Lower lobe of right lung (tissue), 2 donors: Measurements from ENCODE around the gene INPP4B. TPM values are rescaled to one million over a fixed set of nuclear protein-coding genes. Genes with fewer than 3 reads are reported as not detected.

Source experiments
- ATAC-seq, 2 donors: fragments of 200-7000 bp; cut with Tn5 transposase; one replicate each; pipeline ENCODE4 v1.9.1; 2020 to 2022; ENCODE audit warnings: mild to moderate bottlenecking in 2 of 2, moderate library complexity in 2 of 2
- DNase-seq: peaks from one replicate; pipeline ENCODE4 v3.0.0-alpha.2; 2020
- H3K27ac ChIP-seq: fragments of 200-600 bp; one replicate; pipeline ENCODE4 v1.8.0; 2022
- H3K27me3 ChIP-seq: fragments of 200-600 bp; one replicate; pipeline ENCODE4 v1.8.0; 2022; ENCODE audit warnings: low read depth
- H3K36me3 ChIP-seq: fragments of 200-600 bp; one replicate; pipeline ENCODE4 v1.8.0; 2022; ENCODE audit warnings: mild to moderate bottlenecking
- H3K4me1 ChIP-seq: fragments of 200-600 bp; one replicate; pipeline ENCODE4 v1.8.0; 2022
- H3K4me3 ChIP-seq: fragments of 200-600 bp; one replicate; pipeline ENCODE4 v1.8.0; 2022; ENCODE audit warnings: mild to moderate bottlenecking
- H3K9me3 ChIP-seq: fragments of 200-600 bp; one replicate; pipeline ENCODE4 v1.8.0; 2022
- intact Hi-C: fragments of 100-400 bp; cut with DNase I; formaldehyde crosslinking; loops from one replicate; pipeline ENCODE4 v1.11.0; 2022
- total RNA-seq: library from RNA; stranded (reverse); fragmentation: NEBNext Ultra II Directional; extraction: Animal tissue kit (Norgen Biotek cat#: 25700); gene quantifications from one replicate; pipeline ENCODE4 v1.2.1, GENCODE V29; 2021
- TF ChIP-seq, protein P1 (sequence below): fragments of 200-600 bp; IDR thresholded peaks from one replicate; pipeline ENCODE4 v1.8.0; 2022; ENCODE audit warnings: antibody characterized with exemption, mild to moderate bottlenecking
- donor health status: DM: no; HTN: yes; CAD: no; lungs with severe emphysema.

The INPP4B gene
- total RNA-seq, 1 donor from 2014 or later = 12.1 TPM

DNA sequence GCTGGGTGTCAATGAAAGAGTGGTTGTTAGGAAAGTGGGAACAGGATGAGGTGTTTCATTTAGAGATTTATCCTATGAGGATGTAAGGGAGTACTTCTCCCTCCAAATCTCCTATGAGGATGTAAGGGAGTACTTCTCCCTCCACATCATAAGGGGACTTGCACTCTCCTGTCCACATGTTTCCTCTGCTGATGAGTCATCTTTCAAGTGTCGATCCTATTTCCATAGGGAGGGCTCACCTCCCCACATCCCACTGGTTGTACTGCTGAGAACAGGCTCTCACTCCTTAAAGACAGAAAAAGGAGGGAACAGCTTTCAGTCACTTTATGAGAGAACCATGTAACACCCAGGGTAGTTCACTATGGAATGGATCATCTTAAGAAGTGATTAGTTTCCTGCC, 65.0 kb downstream of the INPP4B start:
- ATAC-seq (no peak), DNase-seq (no peak)
- Histone ChIP-seq H3K9me3 (no peaks in the 10 kb centered on the region), H3K27me3 (no peaks in the 10 kb centered on the region), H3K36me3 (no peaks in the 10 kb centered on the region), H3K4me3 (no peak overlapping the region), H3K4me1 (no peaks in the 10 kb centered on the region), H3K27ac (no peak overlapping the region)
- intact Hi-C loops = no loop called here
- TF ChIP-seq, protein P1, sequence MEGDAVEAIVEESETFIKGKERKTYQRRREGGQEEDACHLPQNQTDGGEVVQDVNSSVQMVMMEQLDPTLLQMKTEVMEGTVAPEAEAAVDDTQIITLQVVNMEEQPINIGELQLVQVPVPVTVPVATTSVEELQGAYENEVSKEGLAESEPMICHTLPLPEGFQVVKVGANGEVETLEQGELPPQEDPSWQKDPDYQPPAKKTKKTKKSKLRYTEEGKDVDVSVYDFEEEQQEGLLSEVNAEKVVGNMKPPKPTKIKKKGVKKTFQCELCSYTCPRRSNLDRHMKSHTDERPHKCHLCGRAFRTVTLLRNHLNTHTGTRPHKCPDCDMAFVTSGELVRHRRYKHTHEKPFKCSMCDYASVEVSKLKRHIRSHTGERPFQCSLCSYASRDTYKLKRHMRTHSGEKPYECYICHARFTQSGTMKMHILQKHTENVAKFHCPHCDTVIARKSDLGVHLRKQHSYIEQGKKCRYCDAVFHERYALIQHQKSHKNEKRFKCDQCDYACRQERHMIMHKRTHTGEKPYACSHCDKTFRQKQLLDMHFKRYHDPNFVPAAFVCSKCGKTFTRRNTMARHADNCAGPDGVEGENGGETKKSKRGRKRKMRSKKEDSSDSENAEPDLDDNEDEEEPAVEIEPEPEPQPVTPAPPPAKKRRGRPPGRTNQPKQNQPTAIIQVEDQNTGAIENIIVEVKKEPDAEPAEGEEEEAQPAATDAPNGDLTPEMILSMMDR = no peak

- DNase-seq = no peak
- Histone ChIP-seq H3K27ac (no peak overlapping the region), H3K27me3 (no peaks in the 10 kb centered on the region), H3K4me1 (no peaks in the 10 kb centered on the region), H3K36me3 (no peaks in the 10 kb centered on the region), H3K4me3 (no peak overlapping the region), H3K9me3 (no peaks in the 10 kb centered on the region)
- TF ChIP-seq, protein P1 = no peak
- intact Hi-C loops = no loop called here
- ATAC-seq = no peak
Measured at GRCh38 chr4:142778900-142779299, 67.2 kb downstream of the INPP4B start.

DNA sequence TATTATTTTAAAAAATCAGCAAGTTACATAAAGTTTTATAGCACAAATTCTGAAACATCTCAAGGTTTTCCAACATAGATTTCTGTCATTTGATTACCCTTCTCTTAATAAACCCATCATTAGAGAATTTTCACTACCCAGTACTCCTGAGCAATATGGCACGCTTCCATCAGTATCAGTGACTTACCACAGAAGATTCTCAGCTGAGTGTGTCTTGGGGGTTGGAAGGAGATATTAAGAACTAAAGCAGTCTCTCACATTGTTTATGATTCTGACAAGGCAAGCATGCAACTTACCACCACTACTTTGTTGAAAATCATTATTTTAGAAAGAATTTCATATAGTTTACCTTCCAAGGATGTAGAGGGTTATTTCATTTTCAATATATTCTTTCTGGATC, 67.7 kb downstream of the INPP4B start:
- no peaks in the 10 kb centered on the region for H3K36me3 ChIP-seq
- ATAC-seq = no peak
- intact Hi-C loops = no loop called here
- no peaks in the 10 kb centered on the region for H3K9me3 ChIP-seq
- H3K27ac ChIP-seq = no peak overlapping the region
- no peak overlapping the region for H3K4me3 ChIP-seq
- H3K27me3 ChIP-seq = no peaks in the 10 kb centered on the region
- TF ChIP-seq, protein P1 = no peak
- H3K4me1 ChIP-seq = no peaks in the 10 kb centered on the region
- no peak for DNase-seq

DNA sequence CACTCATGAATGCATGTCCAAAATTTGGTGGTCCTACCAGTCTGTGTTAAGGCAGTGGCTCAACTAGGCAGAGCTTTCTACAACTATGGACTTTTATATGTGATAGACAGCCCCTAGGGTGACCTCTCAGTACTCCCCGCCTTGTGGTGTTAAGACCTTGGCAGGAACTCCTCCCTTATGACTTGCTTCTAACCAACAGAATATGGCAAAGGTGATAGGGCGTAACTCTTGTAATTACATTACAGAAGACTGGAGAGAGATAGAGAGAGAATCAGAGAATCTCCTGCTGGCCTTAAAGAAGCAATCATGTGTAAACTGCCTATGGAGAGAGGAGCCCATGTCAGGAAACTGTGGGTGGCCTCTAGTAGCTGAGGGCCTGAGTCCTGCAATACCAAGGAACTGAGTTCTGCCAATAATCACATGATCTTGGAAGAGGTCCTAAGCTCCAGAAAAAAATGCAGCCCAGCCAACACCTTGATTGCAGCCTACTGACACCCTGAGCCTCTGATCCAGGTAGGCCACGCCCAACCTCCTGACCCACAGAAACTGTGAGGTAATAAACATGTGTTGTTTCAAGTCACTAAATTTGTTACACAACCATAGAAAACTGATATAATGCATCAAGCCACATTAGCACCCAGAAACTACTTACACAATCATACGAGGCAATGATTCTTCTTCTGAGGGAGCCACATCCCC, 68.9 kb downstream of the INPP4B start:
- intact Hi-C loops = no loop called here
- H3K9me3 ChIP-seq = no peaks in the 10 kb centered on the region
- H3K4me1 ChIP-seq = no peaks in the 10 kb centered on the region
- no peaks in the 10 kb centered on the region for H3K36me3 ChIP-seq
- no peak for ATAC-seq
- no peak overlapping the region for H3K4me3 ChIP-seq
- DNase-seq = no peak
- no peaks in the 10 kb centered on the region for H3K27me3 ChIP-seq
- H3K27ac ChIP-seq = no peak overlapping the region
- TF ChIP-seq, protein P1 = no peak

DNA sequence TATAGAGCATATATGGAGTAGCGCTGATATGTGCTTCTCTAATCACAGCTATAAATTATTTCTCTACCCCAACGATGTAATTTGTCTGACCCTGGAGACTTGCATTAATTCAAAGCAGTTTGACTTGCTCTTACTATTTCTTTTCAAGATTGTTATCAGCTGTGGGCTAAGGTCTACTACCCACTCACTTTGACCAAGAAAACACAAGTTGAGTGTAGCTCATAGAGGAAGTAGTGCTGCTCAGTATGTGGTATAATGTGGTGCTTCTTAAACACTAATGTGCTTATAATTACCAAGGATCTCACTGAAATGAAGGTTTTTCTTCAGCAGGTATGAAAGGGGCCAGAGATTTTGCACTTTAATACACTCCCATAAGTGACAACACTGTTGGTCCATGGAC, 70.1 kb downstream of the INPP4B start:
- no peaks in the 10 kb centered on the region for H3K4me1 ChIP-seq
- TF ChIP-seq, protein P1 = no peak
- intact Hi-C loops = no loop called here

More for the DNA sequence above, 70.1 kb downstream of the INPP4B start:
- ATAC-seq (no peak), DNase-seq (no peak)
- Histone ChIP-seq H3K27me3 (no peaks in the 10 kb centered on the region), H3K36me3 (no peaks in the 10 kb centered on the region), H3K9me3 (no peaks in the 10 kb centered on the region), H3K4me3 (no peak overlapping the region), H3K27ac (no peak overlapping the region)
